Effector memory CD4-positive, alpha-beta T cell (primary cell): ENCODE measurements around the gene OR2W3.
A peak's percentile ranks its signal among the peaks of the same experiment; 100 is the strongest.

Experiments used
- DNase-seq, 3 donors: peaks; one replicate each; pipeline ENCODE4 v3.0.0-alpha.2; 2020
- H3K27ac ChIP-seq: 2 replicates; pipeline ENCODE4 v1.7.0; 2013; ENCODE audit warnings: mild to moderate bottlenecking, low read length, moderate library complexity; ENCODE audit not compliant: insufficient read depth, poor library complexity, severe bottlenecking
- H3K27me3 ChIP-seq: replicated peaks from 2 replicates; pipeline ENCODE4 v1.7.0; 2013; ENCODE audit warnings: mild to moderate bottlenecking, low read length; ENCODE audit not compliant: insufficient read depth, control insufficient read depth, poor library complexity, severe bottlenecking
- H3K36me3 ChIP-seq: 2 replicates; pipeline ENCODE4 v1.7.0; 2013; ENCODE audit warnings: mild to moderate bottlenecking, low read length, moderate library complexity; ENCODE audit not compliant: control insufficient read depth, insufficient read depth
- H3K4me1 ChIP-seq: 2 replicates; pipeline ENCODE4 v1.7.0; 2013; ENCODE audit warnings: low read length, mild to moderate bottlenecking; ENCODE audit not compliant: control insufficient read depth, insufficient read depth, poor library complexity, severe bottlenecking
- H3K4me3 ChIP-seq: 2 replicates; pipeline ENCODE4 v1.7.0; 2013; ENCODE audit warnings: low read length, low read depth, mild to moderate bottlenecking; ENCODE audit not compliant: insufficient read depth, poor library complexity, severe bottlenecking
- H3K9me3 ChIP-seq: 2 replicates; pipeline ENCODE4 v1.7.0; 2013; ENCODE audit warnings: mild to moderate bottlenecking, low read length, moderate library complexity; ENCODE audit not compliant: control insufficient read depth

Gene OR2W3

GRCh38 chr1:247864644-247865043 lies 30.7 kb upstream of the OR2W3 start:
- H3K4me1 ChIP-seq: no peaks in the 10 kb centered on the region
- no peak overlapping the region for H3K27ac ChIP-seq
- H3K4me3 ChIP-seq: no peak overlapping the region
- H3K27me3 ChIP-seq: no peaks in the 10 kb centered on the region
- DNase-seq: no peak
- no peaks in the 10 kb centered on the region for H3K36me3 ChIP-seq
- H3K9me3 ChIP-seq: no peaks in the 10 kb centered on the region

- Histone ChIP-seq H3K36me3 (no peaks in the 10 kb centered on the region), H3K4me3 (no peak overlapping the region), H3K9me3 (no peaks in the 10 kb centered on the region), H3K4me1 (no peaks in the 10 kb centered on the region), H3K27ac (no peak overlapping the region), H3K27me3 (no peaks in the 10 kb centered on the region)
- no peak for DNase-seq
These were observed 30.0 kb upstream of the OR2W3 start for GRCh38 chr1:247865416-247865815.

- H3K9me3 ChIP-seq: no peaks in the 10 kb centered on the region
- no peak for DNase-seq
- H3K27me3 ChIP-seq: no peaks in the 10 kb centered on the region
- H3K36me3 ChIP-seq: no peaks in the 10 kb centered on the region
- no peak overlapping the region for H3K4me3 ChIP-seq
- H3K27ac ChIP-seq: no peak overlapping the region
- H3K4me1 ChIP-seq: no peaks in the 10 kb centered on the region
These were observed 12.0 kb upstream of the OR2W3 start for GRCh38 chr1:247883346-247883745.

GRCh38 chr1:247884797-247885413 lies 10.5 kb upstream of the OR2W3 start:
- H3K27me3 ChIP-seq: no peaks in the 10 kb centered on the region
- no peak overlapping the region for H3K27ac ChIP-seq
- no peak for DNase-seq
- no peak overlapping the region for H3K4me3 ChIP-seq
- H3K36me3 ChIP-seq: no peaks in the 10 kb centered on the region
- H3K9me3 ChIP-seq: no peaks in the 10 kb centered on the region
- H3K4me1 ChIP-seq: no peaks in the 10 kb centered on the region

- Histone ChIP-seq H3K36me3 (no peaks in the 10 kb centered on the region), H3K27me3 (no peaks in the 10 kb centered on the region), H3K4me3 (no peak overlapping the region), H3K9me3 (no peaks in the 10 kb centered on the region), H3K4me1 (no peaks in the 10 kb centered on the region), H3K27ac (no peak overlapping the region)
- no peak for DNase-seq
These were observed 589 bp downstream of the OR2W3 start for GRCh38 chr1:247895976-247896375.

GRCh38 chr1:247904122-247904521 lies 8.7 kb downstream of the OR2W3 start:
- DNase-seq: no peak
- no peaks in the 10 kb centered on the region for H3K4me1 ChIP-seq
- no peak overlapping the region for H3K4me3 ChIP-seq
- H3K36me3 ChIP-seq: no peaks in the 10 kb centered on the region
- no peak overlapping the region for H3K27ac ChIP-seq
- H3K9me3 ChIP-seq: no peaks in the 10 kb centered on the region
- no peaks in the 10 kb centered on the region for H3K27me3 ChIP-seq

- Histone ChIP-seq H3K4me1 (no peaks in the 10 kb centered on the region), H3K36me3 (no peaks in the 10 kb centered on the region), H3K9me3 (no peaks in the 10 kb centered on the region), H3K27ac (no peak overlapping the region), H3K27me3 (no peaks in the 10 kb centered on the region), H3K4me3 (no peak overlapping the region)
- DNase-seq: no peak
These were observed 9.8 kb downstream of the OR2W3 start for GRCh38 chr1:247905181-247905580.

GRCh38 chr1:247905910-247906503 lies 10.6 kb downstream of the OR2W3 start:
- Histone ChIP-seq H3K27ac (no peak overlapping the region), H3K36me3 (no peaks in the 10 kb centered on the region), H3K4me1 (no peaks in the 10 kb centered on the region), H3K27me3 (no peaks in the 10 kb centered on the region), H3K9me3 (no peaks in the 10 kb centered on the region), H3K4me3 (peak overlapping the region; percentile 43)
- no peak for DNase-seq

- Histone ChIP-seq H3K36me3 (no peaks in the 10 kb centered on the region), H3K9me3 (no peaks in the 10 kb centered on the region), H3K27ac (no peak overlapping the region), H3K4me1 (no peaks in the 10 kb centered on the region), H3K4me3 (peak overlapping the region; percentile 43), H3K27me3 (no peaks in the 10 kb centered on the region)
- no peak for DNase-seq
These were observed 11.2 kb downstream of the OR2W3 start for GRCh38 chr1:247906504-247907047.

- no peaks in the 10 kb centered on the region for H3K36me3 ChIP-seq
- no peak overlapping the region for H3K27ac ChIP-seq
- DNase-seq: no peak
- H3K9me3 ChIP-seq: no peaks in the 10 kb centered on the region
- H3K4me1 ChIP-seq: no peaks in the 10 kb centered on the region
- H3K4me3 ChIP-seq: no peak overlapping the region
- no peaks in the 10 kb centered on the region for H3K27me3 ChIP-seq
These were observed 13.4 kb downstream of the OR2W3 start for GRCh38 chr1:247908766-247909165.
